Gastroesophageal sphincter (tissue), 4 donors: Measurements from ENCODE around the gene TBC1D1. TPM values are rescaled to one million over a fixed set of nuclear protein-coding genes. Genes with fewer than 3 reads are reported as not detected.

Experiments
- ATAC-seq: fragments of 150-250 bp; one replicate; pipeline ENCODE4 v1.9.1; 2016; ENCODE audit warnings: mild to moderate bottlenecking, moderate library complexity
- H3K27ac ChIP-seq, 4 donors: fragments of 200-600 bp; sonication (generic) in 3 of 4; 1 replicate in 3 of 4; 2 replicates in 1 of 4; pipeline ENCODE4 v1.5.1; 2016 to 2019
- H3K27me3 ChIP-seq: fragments of 200-600 bp; sonication (generic); one replicate; pipeline ENCODE4 v1.5.1; 2019
- H3K36me3 ChIP-seq, 2 donors: fragments of 200-600 bp; sonication (generic); one replicate each; pipeline ENCODE4 v1.5.1; 2019; ENCODE audit warnings: control low read depth in 1 of 2
- H3K4me1 ChIP-seq, 3 donors: fragments of 200-600 bp; sonication (generic); 1 replicate in 2 of 3; 2 replicates in 1 of 3; pipeline ENCODE4 v1.5.1; 2016 to 2019; ENCODE audit warnings: control low read depth in 2 of 3
- H3K4me3 ChIP-seq, 2 donors: fragments of 200-600 bp; sonication (generic); one replicate each; pipeline ENCODE4 v1.5.1; 2019; ENCODE audit warnings: mild to moderate bottlenecking in 1 of 2, moderate library complexity in 1 of 2
- H3K9me3 ChIP-seq, 3 donors: fragments of 200-600 bp; sonication (generic); one replicate each; pipeline ENCODE4 v1.5.1; 2017 to 2019; ENCODE audit warnings: control low read depth in 2 of 3
- CTCF ChIP-seq, 4 experiments: fragments of 200-600 bp in 2 of 4; fragments of 450-650 bp in 2 of 4; sonication (generic) in 1 of 4; IDR thresholded peaks; one replicate each; pipeline ENCODE4 v1.5.1; 2017 to 2019; ENCODE audit warnings: antibody characterized with exemption in 4 of 4, mild to moderate bottlenecking in 2 of 4, moderate library complexity in 2 of 4
- EP300 ChIP-seq: sonication (generic); formaldehyde crosslinking; IDR thresholded peaks from one replicate; pipeline ENCODE4 v1.6.1; 2017; ENCODE audit warnings: antibody characterized with exemption, mild to moderate bottlenecking
- POLR2A ChIP-seq, 2 donors: fragments of 450-650 bp; IDR thresholded peaks; one replicate each; pipeline ENCODE4 v1.6.1; 2017; ENCODE audit warnings: antibody characterized with exemption in 2 of 2, mild to moderate bottlenecking in 2 of 2, moderate library complexity in 1 of 2
- POLR2AphosphoS5 ChIP-seq: sonication (generic); formaldehyde crosslinking; IDR thresholded peaks from one replicate; pipeline ENCODE4 v1.6.1; 2017; ENCODE audit warnings: antibody characterized with exemption
- WGBS, 2 donors: methylation state at CpG; one replicate each; pipeline ENCODE4 v1.1.5; 2018; ENCODE audit warnings: low coverage in 1 of 2; 5-methylcytosine and 5-hydroxymethylcytosine counted together
- total RNA-seq, 4 donors: library from RNA; depleted of rRNA; stranded (reverse); fragments of >200 nt; gene quantifications; one replicate each; pipeline ENCODE4 v1.1.0, GENCODE V29; 2016

The TBC1D1 gene
- total RNA-seq, 4 donors from 2014 or later = 190 to 279 (median 241) TPM

- peaks cover 0 to 47% (median 0%) of the 10 kb centered on the region in 3 donors for H3K4me1 ChIP-seq
- no peak overlapping the region for H3K4me3 ChIP-seq
- no peaks in the 10 kb centered on the region for H3K27me3 ChIP-seq
- peaks cover 0 to 70% of the 10 kb centered on the region in 2 donors for H3K36me3 ChIP-seq
- ATAC-seq = peak; percentile 28
- TF ChIP-seq EP300 = no peak
- TF ChIP-seq CTCF (IDR thresholded peaks at IDR 0.05) = no peak
- no peak for TF ChIP-seq POLR2AphosphoS5
- no peak for TF ChIP-seq POLR2A (IDR thresholded peaks at IDR 0.05)
- no CpG with 5 or more reads among the region's 8 CpGs for WGBS, 2 donors
- H3K27ac ChIP-seq = peak overlapping the region in 3 of 4 donors; percentile 52 to 69 (median 66)
- H3K9me3 ChIP-seq = no peaks in the 10 kb centered on the region
Measured at GRCh38 chr4:38055566-38055965, 164.7 kb downstream of the TBC1D1 start.

- ATAC-seq = peak; percentile 66
- Histone ChIP-seq H3K36me3 (peaks cover 0 to 73% of the 10 kb centered on the region in 2 donors), H3K4me1 (peaks cover 0 to 41% (median 0%) of the 10 kb centered on the region in 3 donors), H3K9me3 (no peaks in the 10 kb centered on the region), H3K27me3 (no peaks in the 10 kb centered on the region), H3K4me3 (no peak overlapping the region), H3K27ac (peak overlapping the region in 3 of 4 donors; percentile 52 to 69 (median 66))
- TF ChIP-seq POLR2AphosphoS5 (peak; percentile 28), POLR2A (IDR thresholded peaks at IDR 0.05) (no peak), EP300 (no peak)
- WGBS, 2 donors = 43 to 46% methylated on average over 5 to 6 of the region's 10 CpGs
Measured at GRCh38 chr4:38056011-38056685, 165.3 kb downstream of the TBC1D1 start.

GRCh38 chr4:38058151-38058550 is 167.3 kb downstream of the TBC1D1 start:
- 60 to 76% methylated on average over 1 to 3 of the region's 4 CpGs for WGBS, 2 donors
- Histone ChIP-seq H3K9me3 (no peaks in the 10 kb centered on the region), H3K4me3 (no peak overlapping the region), H3K27ac (no peak overlapping the region), H3K36me3 (peaks cover 0 to 63% of the 10 kb centered on the region in 2 donors), H3K27me3 (no peaks in the 10 kb centered on the region), H3K4me1 (peaks cover 5 to 45% (median 8%) of the 10 kb centered on the region in 3 donors)
- TF ChIP-seq CTCF (IDR thresholded peaks at IDR 0.05) = no peak
- TF ChIP-seq POLR2AphosphoS5 = no peak
- no peak for TF ChIP-seq EP300
- TF ChIP-seq POLR2A (IDR thresholded peaks at IDR 0.05) = no peak
- ATAC-seq = no peak

GRCh38 chr4:38060829-38061431 is 170.0 kb downstream of the TBC1D1 start:
- 30 to 34% methylated on average over 4 of the region's 4 CpGs for WGBS, 2 donors
- Histone ChIP-seq H3K9me3 (no peaks in the 10 kb centered on the region), H3K27ac (peak overlapping the region in 1 of 4 donors; percentile 3), H3K36me3 (peaks cover 0 to 51% of the 10 kb centered on the region in 2 donors), H3K4me1 (peaks cover 5 to 40% (median 8%) of the 10 kb centered on the region in 3 donors), H3K4me3 (no peak overlapping the region), H3K27me3 (no peaks in the 10 kb centered on the region)
- no peak for TF ChIP-seq EP300
- no peak for ATAC-seq

GRCh38 chr4:38062088-38062775 is 171.3 kb downstream of the TBC1D1 start:
- Histone ChIP-seq H3K4me1 (peaks cover 5 to 27% (median 8%) of the 10 kb centered on the region in 3 donors), H3K27ac (peak overlapping the region; percentile 29 to 66 (median 53)), H3K27me3 (no peaks in the 10 kb centered on the region), H3K9me3 (no peaks in the 10 kb centered on the region), H3K36me3 (peaks cover 0 to 49% of the 10 kb centered on the region in 2 donors), H3K4me3 (peak overlapping the region; percentile 35 to 46)
- TF ChIP-seq POLR2AphosphoS5 (peak; percentile 12), CTCF (IDR thresholded peaks at IDR 0.05) (peak; percentile 73 to 85 (median 82)), POLR2A (IDR thresholded peaks at IDR 0.05) (no peak), EP300 (no peak)
- WGBS, 2 donors = 13 to 25% methylated on average over 8 to 10 of the region's 11 CpGs
- ATAC-seq = peak; percentile 70
